Effector memory CD4-positive, alpha-beta T cell (primary cell): ENCODE results near the gene ZNF486.
"Not testable (repeated sequence)": the region's sequence is repeated elsewhere in the genome, so short reads cannot be mapped to it uniquely, and the experiment has no call there.

ENCODE experiments used
- DNase-seq, 3 donors: peaks; one replicate each; pipeline ENCODE4 v3.0.0-alpha.2; 2020
- H3K27ac ChIP-seq: 2 replicates; pipeline ENCODE4 v1.7.0; 2013; ENCODE audit warnings: mild to moderate bottlenecking, low read length, moderate library complexity; ENCODE audit not compliant: insufficient read depth, poor library complexity, severe bottlenecking
- H3K27me3 ChIP-seq: replicated peaks from 2 replicates; pipeline ENCODE4 v1.7.0; 2013; ENCODE audit warnings: mild to moderate bottlenecking, low read length; ENCODE audit not compliant: insufficient read depth, control insufficient read depth, poor library complexity, severe bottlenecking
- H3K36me3 ChIP-seq: 2 replicates; pipeline ENCODE4 v1.7.0; 2013; ENCODE audit warnings: mild to moderate bottlenecking, low read length, moderate library complexity; ENCODE audit not compliant: control insufficient read depth, insufficient read depth
- H3K4me1 ChIP-seq: 2 replicates; pipeline ENCODE4 v1.7.0; 2013; ENCODE audit warnings: low read length, mild to moderate bottlenecking; ENCODE audit not compliant: control insufficient read depth, insufficient read depth, poor library complexity, severe bottlenecking
- H3K4me3 ChIP-seq: 2 replicates; pipeline ENCODE4 v1.7.0; 2013; ENCODE audit warnings: low read length, low read depth, mild to moderate bottlenecking; ENCODE audit not compliant: insufficient read depth, poor library complexity, severe bottlenecking
- H3K9me3 ChIP-seq: 2 replicates; pipeline ENCODE4 v1.7.0; 2013; ENCODE audit warnings: mild to moderate bottlenecking, low read length, moderate library complexity; ENCODE audit not compliant: control insufficient read depth
- total RNA-seq, 3 donors: gene quantifications; one replicate each; lab custom pipeline; 2026; lab: John Stamatoyannopoulos, UW

Gene ZNF486
- 9.4 to 10.1 (median 9.9) reads per million in 3 donors for total RNA-seq

GRCh38 chr19:20167020-20167644 lies at the start of gene ZNF486:
ZNF486 (plus strand) TSS chr19:20167214; CDS start chr19:20167331, 117 bp downstream.
- H3K4me3 ChIP-seq, result peak within 1 kb of the TSS; percentile 62
- peak within 1 kb of the TSS; percentile 32 for H3K27ac ChIP-seq
- H3K27me3 ChIP-seq, result no peaks in the 10 kb centered on the region
- no peaks in the 10 kb centered on the region for H3K9me3 ChIP-seq
- DNase-seq, result peak; percentile 83 to 89 (median 88)
- H3K4me1 ChIP-seq, result peaks cover 18% of the 10 kb centered on the region
- H3K36me3 ChIP-seq, result peaks cover 4% of the 10 kb centered on the region

GRCh38 chr19:20118064-20118839 lies 48.8 kb upstream of the ZNF486 start:
- not testable (repeated sequence) for H3K27me3 ChIP-seq, H3K4me3 ChIP-seq, H3K27ac ChIP-seq, H3K4me1 ChIP-seq, H3K36me3 ChIP-seq, DNase-seq
- H3K9me3 ChIP-seq, result peaks cover 50% of the 10 kb centered on the region

GRCh38 chr19:20124879-20125278 lies 42.1 kb upstream of the ZNF486 start:
- peaks cover 31% of the 10 kb centered on the region for H3K9me3 ChIP-seq
- no peak overlapping the region for H3K27ac ChIP-seq
- H3K4me3 ChIP-seq, result no peak overlapping the region
- DNase-seq, result no peak
- H3K4me1 ChIP-seq, result no peaks in the 10 kb centered on the region
- H3K36me3 ChIP-seq, result no peaks in the 10 kb centered on the region
- H3K27me3 ChIP-seq, result no peaks in the 10 kb centered on the region

DNA sequence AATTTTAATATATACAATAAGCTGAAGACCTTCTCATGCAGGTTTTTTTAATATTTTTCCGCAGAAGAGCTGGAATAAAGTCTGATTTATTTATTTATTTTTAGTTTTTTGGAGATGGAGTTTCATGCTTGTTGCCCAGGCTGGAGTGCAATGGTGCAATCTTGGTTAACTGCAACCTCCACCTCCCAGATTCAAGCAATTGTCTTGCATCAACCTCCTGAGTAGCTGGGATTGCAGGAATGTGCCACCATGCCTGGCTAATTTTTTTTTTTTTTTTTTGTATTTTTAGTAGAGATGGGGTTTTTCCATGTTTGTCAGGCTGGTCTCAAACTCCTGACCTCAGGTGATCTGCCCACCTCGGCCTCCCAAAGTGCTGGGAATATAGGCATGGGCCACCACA lies 34.1 kb upstream of the ZNF486 start:
- not testable (repeated sequence) for DNase-seq, H3K27ac ChIP-seq, H3K4me1 ChIP-seq, H3K4me3 ChIP-seq, H3K27me3 ChIP-seq, H3K36me3 ChIP-seq, H3K9me3 ChIP-seq

- DNase-seq, H3K27me3 ChIP-seq, H3K36me3 ChIP-seq: not testable (repeated sequence)
Observed at GRCh38 chr19:20137714-20138113, 29.3 kb upstream of the ZNF486 start.

GRCh38 chr19:20151617-20152145 lies 15.3 kb upstream of the ZNF486 start:
- H3K4me1 ChIP-seq, result no peaks in the 10 kb centered on the region
- no peak overlapping the region for H3K27ac ChIP-seq
- DNase-seq, result no peak
- H3K4me3 ChIP-seq, result no peak overlapping the region
- H3K9me3 ChIP-seq, result no peaks in the 10 kb centered on the region
- no peaks in the 10 kb centered on the region for H3K27me3 ChIP-seq
- no peaks in the 10 kb centered on the region for H3K36me3 ChIP-seq

More at GRCh38 chr19:20137714-20138113, 29.3 kb upstream of the ZNF486 start:
- not testable (repeated sequence) for H3K27ac ChIP-seq, H3K9me3 ChIP-seq, H3K4me1 ChIP-seq, H3K4me3 ChIP-seq

GRCh38 chr19:20152506-20152905 lies 14.5 kb upstream of the ZNF486 start:
- not testable (repeated sequence) for DNase-seq

GRCh38 chr19:20153281-20153680 lies 13.7 kb upstream of the ZNF486 start:
- DNase-seq, result no peak
- Histone ChIP-seq H3K27me3 (no peaks in the 10 kb centered on the region), H3K9me3 (no peaks in the 10 kb centered on the region), H3K36me3 (no peaks in the 10 kb centered on the region), H3K4me3 (no peak overlapping the region), H3K27ac (no peak overlapping the region), H3K4me1 (no peaks in the 10 kb centered on the region)

More at GRCh38 chr19:20152506-20152905, 14.5 kb upstream of the ZNF486 start:
- not testable (repeated sequence) for H3K36me3 ChIP-seq, H3K27ac ChIP-seq, H3K4me3 ChIP-seq, H3K27me3 ChIP-seq, H3K4me1 ChIP-seq, H3K9me3 ChIP-seq

DNA sequence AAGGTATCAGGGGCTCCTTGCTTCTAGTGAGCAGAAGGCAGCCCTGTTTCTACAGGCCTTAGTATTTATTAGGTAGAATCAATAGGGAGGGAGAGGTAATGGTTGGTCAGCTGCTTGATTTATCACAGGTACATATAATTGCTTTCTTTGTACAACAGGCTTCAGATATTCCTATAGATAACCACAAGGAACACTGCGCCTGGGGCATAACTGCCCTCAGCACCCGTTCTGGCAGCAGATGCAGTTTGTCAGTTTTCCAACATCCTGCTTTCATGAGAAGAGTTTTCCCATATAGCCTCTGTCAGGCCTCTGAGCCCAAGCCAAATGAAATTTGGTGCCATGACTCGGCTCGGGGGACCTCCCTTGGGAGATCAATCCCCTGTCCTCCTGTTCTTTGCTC lies 12.4 kb upstream of the ZNF486 start:
- no peaks in the 10 kb centered on the region for H3K9me3 ChIP-seq
- H3K4me3 ChIP-seq, result no peak overlapping the region
- H3K4me1 ChIP-seq, result no peaks in the 10 kb centered on the region
- H3K27ac ChIP-seq, result no peak overlapping the region
- H3K36me3 ChIP-seq, result no peaks in the 10 kb centered on the region
- no peak for DNase-seq
- no peaks in the 10 kb centered on the region for H3K27me3 ChIP-seq

GRCh38 chr19:20162821-20163220 lies 4.2 kb upstream of the ZNF486 start:
- no peaks in the 10 kb centered on the region for H3K27me3 ChIP-seq
- H3K4me3 ChIP-seq, result no peak overlapping the region
- H3K27ac ChIP-seq, result no peak overlapping the region
- H3K4me1 ChIP-seq, result peaks cover 16% of the 10 kb centered on the region
- peak in 1 of 3 donors; percentile 8 for DNase-seq
- no peaks in the 10 kb centered on the region for H3K36me3 ChIP-seq
- H3K9me3 ChIP-seq, result no peaks in the 10 kb centered on the region
